ENCODE data around the gene IL22RA1.

Gene IL22RA1

GRCh38 chr1:24077278-24077978 is 65.5 kb downstream of the IL22RA1 start:
- Histone ChIP-seq H3K9me3 (no peaks in the 10 kb centered on the region), H3K4me3 (no peak overlapping the region), H3K27me3 (no peaks in the 10 kb centered on the region), H3K4me1 (no peaks in the 10 kb centered on the region), H3K36me3 (no peaks in the 10 kb centered on the region), H3K27ac (no peak overlapping the region)
- no peak for TF ChIP-seq CTCF (IDR thresholded peaks at IDR 0.05)
- intact Hi-C loops (cut with DNase I; ENCODE audit: low total_unique reads) = no loop called here
- DNase-seq = no peak

DNA sequence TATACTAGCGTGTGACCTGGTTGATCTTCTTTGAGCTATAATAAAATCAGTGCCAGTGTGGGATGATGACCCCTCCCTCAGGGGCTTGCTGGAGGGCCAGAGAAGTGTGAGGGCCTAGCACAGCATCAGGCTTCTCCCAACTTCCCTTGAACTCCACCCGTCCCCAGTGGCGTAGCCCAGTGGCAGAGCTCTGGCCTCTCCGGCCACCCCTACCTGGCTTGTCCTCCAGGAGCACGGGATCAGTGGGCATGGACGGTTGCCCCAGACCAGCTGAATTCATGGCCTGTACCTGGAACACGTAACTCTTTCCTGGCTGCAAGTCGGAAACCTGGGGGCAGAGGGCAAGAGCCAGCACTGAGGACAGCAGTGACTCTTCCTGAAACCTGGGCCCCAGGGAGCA is 67.0 kb downstream of the IL22RA1 start:
- intact Hi-C loops (cut with DNase I; ENCODE audit: low total_unique reads) = no loop called here
- TF ChIP-seq CTCF (IDR thresholded peaks at IDR 0.05) = no peak
- Histone ChIP-seq H3K27me3 (no peaks in the 10 kb centered on the region), H3K4me3 (no peak overlapping the region), H3K36me3 (no peaks in the 10 kb centered on the region), H3K9me3 (no peaks in the 10 kb centered on the region), H3K4me1 (peaks cover 0 to 3% (median 1%) of the 10 kb centered on the region in 4 donors), H3K27ac (no peak overlapping the region)
- DNase-seq = no peak

- no peak for DNase-seq
- H3K4me1 ChIP-seq = peaks cover 0 to 6% (median 2%) of the 10 kb centered on the region in 4 donors
- TF ChIP-seq CTCF (IDR thresholded peaks at IDR 0.05) = no peak
- no peaks in the 10 kb centered on the region for H3K36me3 ChIP-seq
- no peak overlapping the region for H3K4me3 ChIP-seq
- no peak overlapping the region for H3K27ac ChIP-seq
- intact Hi-C loops (cut with DNase I; ENCODE audit: low total_unique reads) = no loop called here
- no peaks in the 10 kb centered on the region for H3K9me3 ChIP-seq
- H3K27me3 ChIP-seq = no peaks in the 10 kb centered on the region
These were observed 67.4 kb downstream of the IL22RA1 start for GRCh38 chr1:24075590-24075854.

DNA sequence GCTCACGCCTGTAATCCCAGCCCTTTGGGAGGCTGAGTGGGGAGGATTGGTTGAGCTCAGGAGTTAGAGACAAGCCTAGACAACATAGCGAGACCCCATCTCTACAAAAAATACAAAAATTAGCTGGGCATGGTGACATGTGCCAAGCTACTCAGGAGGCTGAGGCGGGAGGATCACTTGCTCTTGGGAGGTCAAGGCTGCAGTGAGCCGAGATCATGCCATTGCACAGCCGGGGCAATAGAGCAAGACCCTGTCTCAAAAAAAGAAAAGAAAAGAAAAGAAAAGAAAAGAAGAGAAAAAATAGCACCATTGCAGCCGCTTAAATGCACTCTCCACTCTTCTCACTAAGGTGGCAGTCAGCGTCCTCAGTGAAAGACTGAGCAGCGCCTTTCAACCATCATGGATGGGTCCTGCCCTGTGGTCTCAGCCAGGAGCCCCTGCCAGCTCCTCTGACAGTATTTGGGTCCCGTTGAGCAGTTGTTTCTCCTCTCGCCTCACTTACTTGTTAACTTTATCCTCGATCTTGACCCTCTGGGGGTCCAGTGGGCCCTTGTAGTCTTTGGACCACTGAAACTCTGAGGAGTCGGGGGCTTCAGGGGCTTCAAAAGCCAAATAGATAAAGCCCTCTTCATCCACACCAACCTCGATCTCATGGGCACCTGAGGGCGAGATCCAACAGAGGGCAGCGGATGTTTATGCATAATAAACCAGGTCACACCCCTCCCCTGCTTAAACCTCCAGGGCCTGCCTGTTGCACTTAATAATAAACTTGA is 67.9 kb downstream of the IL22RA1 start:
- Histone ChIP-seq H3K36me3 (no peaks in the 10 kb centered on the region), H3K27me3 (no peaks in the 10 kb centered on the region), H3K27ac (no peak overlapping the region), H3K4me3 (no peak overlapping the region), H3K4me1 (peaks cover 0 to 6% (median 2%) of the 10 kb centered on the region in 4 donors), H3K9me3 (no peaks in the 10 kb centered on the region)
- DNase-seq = no peak
- TF ChIP-seq CTCF (IDR thresholded peaks at IDR 0.05) = no peak
- intact Hi-C loops (cut with DNase I; ENCODE audit: low total_unique reads) = loop anchor here (5.0 kb wide), 1 partner anchor 32 kb away; no protein-coding TSS in a partner anchor

DNA sequence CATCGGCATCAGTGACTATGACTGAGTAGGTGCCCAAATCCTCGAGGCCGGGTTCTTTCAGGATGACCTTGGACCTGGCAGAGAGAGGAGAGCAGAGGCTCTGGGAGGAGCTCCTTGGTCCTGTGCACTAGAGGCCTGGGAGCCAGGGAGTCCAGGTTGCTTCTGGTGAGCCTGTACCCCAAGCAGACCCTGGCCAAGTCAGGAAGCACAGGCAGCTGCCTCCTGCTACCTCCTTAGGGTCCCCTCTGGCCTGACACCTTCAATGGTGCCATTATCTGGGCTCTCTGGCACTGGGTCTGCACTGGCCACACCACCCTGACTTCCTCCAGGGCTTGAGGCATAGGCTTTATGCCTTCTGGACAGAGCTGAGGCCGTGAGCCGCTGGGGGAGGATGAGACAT is 68.7 kb downstream of the IL22RA1 start:
- Histone ChIP-seq H3K9me3 (no peaks in the 10 kb centered on the region), H3K4me3 (no peak overlapping the region), H3K36me3 (no peaks in the 10 kb centered on the region), H3K4me1 (peaks cover 0 to 6% (median 2%) of the 10 kb centered on the region in 4 donors), H3K27ac (no peak overlapping the region), H3K27me3 (no peaks in the 10 kb centered on the region)
- TF ChIP-seq CTCF (IDR thresholded peaks at IDR 0.05) = no peak
- no peak for DNase-seq
- intact Hi-C loops (cut with DNase I; ENCODE audit: low total_unique reads) = loop anchor here (5.0 kb wide), 1 partner anchor 33 kb away; no protein-coding TSS in a partner anchor

Data from tibial artery (tissue), 4 donors.